ENCODE data around the gene PIF1.

DNA sequence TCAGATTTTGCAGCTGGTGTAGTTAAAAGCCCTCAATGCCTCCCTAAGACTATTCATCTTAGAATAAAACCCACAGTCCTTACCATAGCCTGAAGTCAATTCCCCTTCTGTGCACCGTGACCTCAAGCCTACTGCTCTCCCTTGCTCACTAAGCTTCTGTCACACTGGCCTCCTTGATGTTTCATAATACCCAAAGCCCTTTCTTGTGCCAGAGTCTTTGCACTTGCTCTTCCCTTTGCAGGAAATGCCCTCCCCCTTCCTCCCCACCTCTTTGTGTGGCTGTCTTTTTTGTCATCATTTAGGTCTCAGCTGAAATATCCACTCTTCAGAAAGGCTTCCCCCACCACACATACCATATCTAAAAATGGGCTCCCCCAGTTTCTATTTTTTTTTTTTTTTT, 12.1 kb upstream of the PIF1 start:
- TF ChIP-seq, protein P1, sequence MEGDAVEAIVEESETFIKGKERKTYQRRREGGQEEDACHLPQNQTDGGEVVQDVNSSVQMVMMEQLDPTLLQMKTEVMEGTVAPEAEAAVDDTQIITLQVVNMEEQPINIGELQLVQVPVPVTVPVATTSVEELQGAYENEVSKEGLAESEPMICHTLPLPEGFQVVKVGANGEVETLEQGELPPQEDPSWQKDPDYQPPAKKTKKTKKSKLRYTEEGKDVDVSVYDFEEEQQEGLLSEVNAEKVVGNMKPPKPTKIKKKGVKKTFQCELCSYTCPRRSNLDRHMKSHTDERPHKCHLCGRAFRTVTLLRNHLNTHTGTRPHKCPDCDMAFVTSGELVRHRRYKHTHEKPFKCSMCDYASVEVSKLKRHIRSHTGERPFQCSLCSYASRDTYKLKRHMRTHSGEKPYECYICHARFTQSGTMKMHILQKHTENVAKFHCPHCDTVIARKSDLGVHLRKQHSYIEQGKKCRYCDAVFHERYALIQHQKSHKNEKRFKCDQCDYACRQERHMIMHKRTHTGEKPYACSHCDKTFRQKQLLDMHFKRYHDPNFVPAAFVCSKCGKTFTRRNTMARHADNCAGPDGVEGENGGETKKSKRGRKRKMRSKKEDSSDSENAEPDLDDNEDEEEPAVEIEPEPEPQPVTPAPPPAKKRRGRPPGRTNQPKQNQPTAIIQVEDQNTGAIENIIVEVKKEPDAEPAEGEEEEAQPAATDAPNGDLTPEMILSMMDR (conservative IDR thresholded peaks at IDR 0.05; ENCODE audit: low read depth, low read length), result no peak
- TF ChIP-seq USF2 (IDR thresholded peaks at IDR 0.05; ENCODE audit: low read depth, low read length) (no peak), CHD1 (IDR thresholded peaks at IDR 0.05; ENCODE audit: low read depth, low read length) (no peak), POLR2A (IDR thresholded peaks at IDR 0.05; ENCODE audit: low read depth, low read length) (no peak), MXI1 (IDR thresholded peaks at IDR 0.05; ENCODE audit: borderline replicate concordance, low read depth, low read length) (no peak), RAD21 (IDR thresholded peaks at IDR 0.05; ENCODE audit: low read length) (no peak), MAZ (IDR thresholded peaks at IDR 0.05; ENCODE audit: borderline replicate concordance, low read depth, low read length) (no peak), RCOR1 (IDR thresholded peaks at IDR 0.05; ENCODE audit: insufficient replicate concordance, low read length) (no peak), MAFK (IDR thresholded peaks at IDR 0.05; ENCODE audit: low read depth, low read length) (no peak), RFX5 (IDR thresholded peaks at IDR 0.05; ENCODE audit: low read depth, low read length) (no peak), NFE2L2 (IDR thresholded peaks at IDR 0.05; ENCODE audit: low read depth, low read length) (no peak), SMC3 (IDR thresholded peaks at IDR 0.05; ENCODE audit: low read depth, low read length) (no peak)

All from IMR-90 (cell line).